ENCODE measurements around the gene PDE1A.

The PDE1A gene

DNA sequence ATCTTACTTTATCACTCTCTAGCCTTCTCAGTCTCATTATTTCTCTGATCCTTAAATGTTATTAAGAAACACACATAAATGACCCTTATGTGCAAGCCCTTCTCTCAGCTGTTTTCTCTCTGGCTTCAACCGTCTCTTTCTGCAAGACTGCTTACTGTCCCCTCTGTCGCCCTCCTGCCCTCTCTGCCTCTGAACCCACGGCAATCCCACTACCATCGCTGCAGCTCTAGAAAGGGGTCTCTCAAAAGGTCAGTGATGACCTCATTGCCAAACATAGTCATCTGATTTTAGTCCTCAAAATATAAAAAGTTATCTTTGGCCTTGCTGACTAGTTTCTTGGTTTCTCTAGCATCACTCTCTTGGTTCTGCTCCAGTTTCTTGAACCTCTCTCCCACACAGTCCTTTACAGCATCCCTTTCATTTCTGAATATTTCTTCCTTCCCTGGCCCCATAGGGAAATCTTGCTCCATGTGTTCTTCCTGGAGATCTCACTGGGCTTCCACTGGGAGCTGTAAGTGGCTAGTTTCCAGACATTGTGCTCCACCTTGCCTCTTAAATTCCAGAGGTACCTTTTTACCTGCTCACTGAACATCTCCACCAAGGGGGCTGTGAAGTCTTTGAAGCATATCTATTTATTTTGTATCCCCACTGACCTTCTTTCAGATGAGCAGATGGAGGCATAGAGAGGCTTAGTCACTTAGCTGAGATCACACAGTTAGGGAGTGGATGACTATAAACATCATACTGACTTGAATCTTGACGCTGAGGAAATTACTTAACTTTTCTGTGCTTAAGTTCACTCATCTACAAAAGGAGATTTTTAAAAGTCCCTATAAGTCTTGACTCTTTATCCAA, 96.2 kb downstream of the PDE1A start:
- Histone ChIP-seq H3K27me3 (ENCODE audit: control insufficient read depth in 1 of 2, insufficient read depth in 2 of 2, low read length in 2 of 2) (no peaks in the 10 kb centered on the region), H3K36me3 (ENCODE audit: control insufficient read depth in 1 of 2, insufficient read depth in 2 of 2, low read length in 2 of 2) (no peaks in the 10 kb centered on the region), H3K9me3 (ENCODE audit: control insufficient read depth in 1 of 2, low read length in 2 of 2) (no peaks in the 10 kb centered on the region), H3K27ac (ENCODE audit: low read depth, low read length) (no peak overlapping the region), H3K4me1 (ENCODE audit: control insufficient read depth in 1 of 2, insufficient read depth in 2 of 2, low read length in 2 of 2) (no peaks in the 10 kb centered on the region), H3K4me3 (ENCODE audit: low read depth in 1 of 2, low read length in 2 of 2) (no peak overlapping the region), H3K9ac (ENCODE audit: low read depth in 1 of 2, low read length in 2 of 2) (no peak overlapping the region)

DNA sequence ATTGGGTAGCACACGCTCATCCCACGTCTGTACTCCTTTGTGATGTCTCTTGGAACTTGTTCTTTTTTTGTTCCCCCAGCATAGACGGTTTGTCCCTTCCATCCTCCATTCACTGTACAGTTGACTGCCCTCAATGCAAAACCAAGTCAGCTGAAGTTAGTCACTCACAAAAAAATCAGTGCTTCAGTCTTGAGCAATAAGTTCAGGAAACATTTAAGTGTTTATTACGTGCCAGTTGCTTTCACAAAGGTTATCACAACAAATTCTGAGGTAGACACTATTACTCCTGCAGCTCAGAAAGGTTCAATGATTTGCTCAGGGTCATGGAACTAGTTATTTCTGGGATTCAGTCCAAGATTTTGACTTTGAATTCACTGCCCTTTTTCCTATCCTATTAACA, 102.2 kb downstream of the PDE1A start:
- Histone ChIP-seq H3K9ac (ENCODE audit: low read depth in 1 of 2, low read length in 2 of 2) (no peak overlapping the region), H3K4me1 (ENCODE audit: control insufficient read depth in 1 of 2, insufficient read depth in 2 of 2, low read length in 2 of 2) (no peaks in the 10 kb centered on the region), H3K4me3 (ENCODE audit: low read depth in 1 of 2, low read length in 2 of 2) (no peak overlapping the region), H3K9me3 (ENCODE audit: control insufficient read depth in 1 of 2, low read length in 2 of 2) (no peaks in the 10 kb centered on the region), H3K36me3 (ENCODE audit: control insufficient read depth in 1 of 2, insufficient read depth in 2 of 2, low read length in 2 of 2) (no peaks in the 10 kb centered on the region), H3K27ac (ENCODE audit: low read depth, low read length) (no peak overlapping the region), H3K27me3 (ENCODE audit: control insufficient read depth in 1 of 2, insufficient read depth in 2 of 2, low read length in 2 of 2) (no peaks in the 10 kb centered on the region)

DNA sequence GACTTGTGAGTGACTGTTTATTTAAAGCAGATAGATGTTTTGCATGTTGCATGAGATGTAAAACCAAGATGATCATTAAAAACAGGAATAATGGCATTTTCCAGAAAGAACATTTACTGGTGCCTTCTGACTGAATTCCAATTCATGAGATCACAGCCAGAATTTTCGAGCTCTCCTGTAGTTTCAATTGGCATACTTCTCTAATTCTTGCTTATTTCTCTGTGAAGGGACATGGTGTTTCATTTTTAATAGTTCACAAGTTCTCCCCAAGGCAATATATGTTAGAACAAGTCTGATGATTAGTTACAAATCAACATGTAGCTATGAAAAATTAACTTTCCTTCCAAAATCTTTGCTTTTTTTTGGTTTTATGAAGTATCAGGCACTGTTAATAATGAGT, 105.7 kb downstream of the PDE1A start:
- H3K27ac ChIP-seq (ENCODE audit: low read depth, low read length): no peak overlapping the region

DNA sequence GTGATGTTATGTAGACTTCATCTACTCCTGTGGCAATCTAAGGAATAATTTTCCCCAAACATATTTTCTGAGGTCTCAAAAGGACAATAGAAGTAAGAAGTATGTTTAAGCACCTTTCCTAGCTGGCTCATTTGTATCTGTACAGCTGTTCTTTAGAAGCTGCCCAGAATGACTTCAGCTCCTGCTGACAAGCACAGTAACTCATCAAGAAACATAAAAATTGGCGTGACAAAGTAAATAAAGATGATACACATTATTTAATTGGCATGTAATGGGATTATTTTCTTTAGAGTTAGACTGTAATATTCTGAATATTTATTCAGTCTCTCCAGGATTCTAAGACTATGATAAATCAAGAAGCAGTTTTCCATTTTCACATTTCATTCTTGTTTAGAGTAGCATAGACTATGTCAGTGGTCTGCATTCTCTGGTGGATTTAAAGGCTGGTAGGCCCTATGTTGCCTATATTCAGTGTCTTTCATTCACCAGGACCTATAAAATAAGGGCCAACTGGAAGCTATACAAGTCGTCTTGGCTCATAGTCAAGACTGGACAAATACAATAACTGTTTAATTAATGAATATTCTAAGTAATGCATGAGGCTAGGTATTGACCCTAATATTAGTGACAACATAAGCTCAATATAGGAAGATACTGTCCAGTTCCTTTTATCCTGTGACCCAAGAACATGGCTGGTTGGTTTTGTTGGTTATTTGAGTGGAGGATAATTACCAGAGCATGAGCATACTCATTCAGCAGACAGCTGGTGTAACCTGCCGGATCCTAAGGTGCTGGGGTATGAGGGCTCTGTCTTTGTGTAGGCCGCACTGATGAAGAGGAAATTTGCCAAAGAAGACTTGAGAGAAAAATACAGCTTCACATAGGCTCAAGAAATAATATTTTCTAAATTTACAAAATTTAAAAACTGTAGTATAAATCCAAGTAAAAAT, 107.0 kb downstream of the PDE1A start:
- H3K4me3 ChIP-seq (ENCODE audit: low read depth in 1 of 2, low read length in 2 of 2): no peak overlapping the region
- H3K27me3 ChIP-seq (ENCODE audit: control insufficient read depth in 1 of 2, insufficient read depth in 2 of 2, low read length in 2 of 2): no peaks in the 10 kb centered on the region
- H3K27ac ChIP-seq (ENCODE audit: low read depth, low read length): no peak overlapping the region
- no peak overlapping the region for H3K9ac ChIP-seq (ENCODE audit: low read depth in 1 of 2, low read length in 2 of 2)
- H3K36me3 ChIP-seq (ENCODE audit: control insufficient read depth in 1 of 2, insufficient read depth in 2 of 2, low read length in 2 of 2): no peaks in the 10 kb centered on the region
- no peaks in the 10 kb centered on the region for H3K4me1 ChIP-seq (ENCODE audit: control insufficient read depth in 1 of 2, insufficient read depth in 2 of 2, low read length in 2 of 2)
- no peaks in the 10 kb centered on the region for H3K9me3 ChIP-seq (ENCODE audit: control insufficient read depth in 1 of 2, low read length in 2 of 2)

More for the DNA sequence above, 105.7 kb downstream of the PDE1A start:
- Histone ChIP-seq H3K4me3 (ENCODE audit: low read depth in 1 of 2, low read length in 2 of 2) (no peak overlapping the region), H3K9ac (ENCODE audit: low read depth in 1 of 2, low read length in 2 of 2) (no peak overlapping the region), H3K4me1 (ENCODE audit: control insufficient read depth in 1 of 2, insufficient read depth in 2 of 2, low read length in 2 of 2) (no peaks in the 10 kb centered on the region), H3K36me3 (ENCODE audit: control insufficient read depth in 1 of 2, insufficient read depth in 2 of 2, low read length in 2 of 2) (no peaks in the 10 kb centered on the region), H3K9me3 (ENCODE audit: control insufficient read depth in 1 of 2, low read length in 2 of 2) (no peaks in the 10 kb centered on the region), H3K27me3 (ENCODE audit: control insufficient read depth in 1 of 2, insufficient read depth in 2 of 2, low read length in 2 of 2) (no peaks in the 10 kb centered on the region)

DNA sequence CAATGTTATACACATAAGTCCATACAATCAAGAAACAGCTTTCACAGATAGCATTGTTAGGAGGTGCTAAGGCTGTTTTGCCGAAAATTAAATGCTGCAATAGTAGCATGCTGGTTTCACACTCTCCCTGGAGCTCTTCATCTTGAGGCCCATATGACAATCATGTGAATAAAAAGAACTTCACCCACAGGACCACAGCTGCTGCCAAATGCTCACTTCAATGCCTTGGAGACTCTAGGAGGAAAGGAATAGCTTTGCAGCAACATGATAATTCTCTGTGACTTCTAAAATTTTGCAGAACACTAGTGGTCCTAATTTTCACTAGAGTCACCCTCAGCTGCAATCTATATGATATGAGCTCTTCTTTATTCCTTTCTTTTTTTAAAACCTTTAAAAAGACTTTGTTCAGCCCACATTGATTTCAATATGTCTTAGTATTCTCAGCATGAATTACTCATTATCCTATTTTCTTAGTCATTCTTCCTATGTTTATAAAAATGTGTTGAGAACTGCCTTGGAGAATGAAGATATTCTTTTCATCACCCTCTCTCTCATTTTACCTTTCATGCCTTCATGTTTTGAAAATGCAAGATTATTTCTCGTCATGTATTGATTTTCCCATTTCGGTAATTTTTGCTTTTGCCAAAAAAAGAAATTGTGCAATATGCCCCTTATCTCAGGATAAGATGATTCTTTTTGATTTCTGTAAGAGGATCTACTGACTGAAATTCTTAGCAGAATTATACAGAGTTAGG, 108.2 kb downstream of the PDE1A start:
- Histone ChIP-seq H3K27ac (ENCODE audit: low read depth, low read length) (no peak overlapping the region), H3K4me3 (ENCODE audit: low read depth in 1 of 2, low read length in 2 of 2) (no peak overlapping the region), H3K4me1 (ENCODE audit: control insufficient read depth in 1 of 2, insufficient read depth in 2 of 2, low read length in 2 of 2) (no peaks in the 10 kb centered on the region), H3K9me3 (ENCODE audit: control insufficient read depth in 1 of 2, low read length in 2 of 2) (no peaks in the 10 kb centered on the region), H3K36me3 (ENCODE audit: control insufficient read depth in 1 of 2, insufficient read depth in 2 of 2, low read length in 2 of 2) (no peaks in the 10 kb centered on the region), H3K27me3 (ENCODE audit: control insufficient read depth in 1 of 2, insufficient read depth in 2 of 2, low read length in 2 of 2) (no peaks in the 10 kb centered on the region), H3K9ac (ENCODE audit: low read depth in 1 of 2, low read length in 2 of 2) (no peak overlapping the region)

- H3K36me3 ChIP-seq (ENCODE audit: control insufficient read depth in 1 of 2, insufficient read depth in 2 of 2, low read length in 2 of 2): no peaks in the 10 kb centered on the region
Observed at GRCh38 chr2:182316950-182317349, 109.9 kb downstream of the PDE1A start.

DNA sequence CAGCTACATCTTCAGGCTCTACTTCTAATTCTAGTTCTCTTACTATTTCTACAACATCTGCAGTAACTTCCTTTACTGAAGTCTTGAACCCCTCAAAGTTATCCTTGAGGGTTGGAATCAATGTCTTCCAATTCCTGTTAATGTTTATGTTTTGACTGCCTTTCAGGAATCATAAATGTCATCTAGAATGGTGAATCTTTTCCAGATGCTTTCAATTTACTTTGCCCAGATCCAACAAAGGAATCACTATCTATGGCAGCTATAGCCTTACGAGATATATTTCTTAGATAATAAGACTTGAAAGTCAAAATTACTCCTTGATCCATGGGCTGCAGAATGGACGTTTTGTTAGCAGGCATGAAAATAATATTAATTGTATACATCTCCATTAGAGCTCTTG, 123.9 kb downstream of the PDE1A start:
- Histone ChIP-seq H3K36me3 (ENCODE audit: control insufficient read depth in 1 of 2, insufficient read depth in 2 of 2, low read length in 2 of 2) (no peaks in the 10 kb centered on the region), H3K27me3 (ENCODE audit: control insufficient read depth in 1 of 2, insufficient read depth in 2 of 2, low read length in 2 of 2) (no peaks in the 10 kb centered on the region)

More at GRCh38 chr2:182316950-182317349, 109.9 kb downstream of the PDE1A start:
- no peaks in the 10 kb centered on the region for H3K4me1 ChIP-seq (ENCODE audit: control insufficient read depth in 1 of 2, insufficient read depth in 2 of 2, low read length in 2 of 2)
- H3K9me3 ChIP-seq (ENCODE audit: control insufficient read depth in 1 of 2, low read length in 2 of 2): no peaks in the 10 kb centered on the region
- H3K9ac ChIP-seq (ENCODE audit: low read depth in 1 of 2, low read length in 2 of 2): no peak overlapping the region
- H3K27ac ChIP-seq (ENCODE audit: low read depth, low read length): no peak overlapping the region
- no peaks in the 10 kb centered on the region for H3K27me3 ChIP-seq (ENCODE audit: control insufficient read depth in 1 of 2, insufficient read depth in 2 of 2, low read length in 2 of 2)
- H3K4me3 ChIP-seq (ENCODE audit: low read depth in 1 of 2, low read length in 2 of 2): no peak overlapping the region

GRCh38 chr2:182302174-182302573, 124.7 kb downstream of the PDE1A start:
- H3K4me3 ChIP-seq (ENCODE audit: low read depth in 1 of 2, low read length in 2 of 2): no peak overlapping the region
- no peaks in the 10 kb centered on the region for H3K36me3 ChIP-seq (ENCODE audit: control insufficient read depth in 1 of 2, insufficient read depth in 2 of 2, low read length in 2 of 2)
- H3K9ac ChIP-seq (ENCODE audit: low read depth in 1 of 2, low read length in 2 of 2): no peak overlapping the region
- no peaks in the 10 kb centered on the region for H3K9me3 ChIP-seq (ENCODE audit: control insufficient read depth in 1 of 2, low read length in 2 of 2)
- no peaks in the 10 kb centered on the region for H3K27me3 ChIP-seq (ENCODE audit: control insufficient read depth in 1 of 2, insufficient read depth in 2 of 2, low read length in 2 of 2)
- no peaks in the 10 kb centered on the region for H3K4me1 ChIP-seq (ENCODE audit: control insufficient read depth in 1 of 2, insufficient read depth in 2 of 2, low read length in 2 of 2)
- no peak overlapping the region for H3K27ac ChIP-seq (ENCODE audit: low read depth, low read length)

More for the DNA sequence above, 123.9 kb downstream of the PDE1A start:
- H3K27ac ChIP-seq (ENCODE audit: low read depth, low read length): no peak overlapping the region
- H3K9ac ChIP-seq (ENCODE audit: low read depth in 1 of 2, low read length in 2 of 2): no peak overlapping the region
- no peak overlapping the region for H3K4me3 ChIP-seq (ENCODE audit: low read depth in 1 of 2, low read length in 2 of 2)
- H3K9me3 ChIP-seq (ENCODE audit: control insufficient read depth in 1 of 2, low read length in 2 of 2): no peaks in the 10 kb centered on the region
- no peaks in the 10 kb centered on the region for H3K4me1 ChIP-seq (ENCODE audit: control insufficient read depth in 1 of 2, insufficient read depth in 2 of 2, low read length in 2 of 2)

DNA sequence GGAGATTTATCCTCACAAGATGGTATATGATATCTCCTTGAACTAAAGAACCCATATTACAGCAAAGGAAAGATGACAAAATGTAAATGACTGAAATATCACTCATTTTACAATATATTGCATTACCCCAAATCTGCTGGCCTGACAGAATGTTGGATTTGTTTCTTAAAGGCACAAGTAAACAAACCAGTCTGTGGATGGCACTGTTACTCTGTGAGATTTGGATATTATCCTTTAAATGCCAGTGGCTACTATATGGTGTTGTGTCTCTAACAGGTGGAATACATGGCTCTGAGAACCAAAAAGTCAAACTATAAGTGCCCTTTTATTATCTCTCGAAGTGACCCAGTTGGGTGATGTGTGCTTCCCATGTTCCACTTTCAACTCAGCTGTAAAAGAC, 125.7 kb downstream of the PDE1A start:
- Histone ChIP-seq H3K9me3 (ENCODE audit: control insufficient read depth in 1 of 2, low read length in 2 of 2) (no peaks in the 10 kb centered on the region), H3K27me3 (ENCODE audit: control insufficient read depth in 1 of 2, insufficient read depth in 2 of 2, low read length in 2 of 2) (no peaks in the 10 kb centered on the region), H3K27ac (ENCODE audit: low read depth, low read length) (no peak overlapping the region)

More for the DNA sequence above, 125.7 kb downstream of the PDE1A start:
- H3K4me1 ChIP-seq (ENCODE audit: control insufficient read depth in 1 of 2, insufficient read depth in 2 of 2, low read length in 2 of 2): no peaks in the 10 kb centered on the region
- no peak overlapping the region for H3K4me3 ChIP-seq (ENCODE audit: low read depth in 1 of 2, low read length in 2 of 2)
- no peaks in the 10 kb centered on the region for H3K36me3 ChIP-seq (ENCODE audit: control insufficient read depth in 1 of 2, insufficient read depth in 2 of 2, low read length in 2 of 2)
- no peak overlapping the region for H3K9ac ChIP-seq (ENCODE audit: low read depth in 1 of 2, low read length in 2 of 2)
